LoVo (cell line): ENCODE measurements around the gene RIOX2.
"Not testable (repeated sequence)": the region's sequence is repeated elsewhere in the genome, so short reads cannot be mapped to it uniquely, and the experiment has no call there.

Experiments
- DNase-seq: peaks from one replicate; pipeline ENCODE4 v3.0.0-alpha.2; 2016; ENCODE audit warnings: low spot score

RIOX2 gene

DNA sequence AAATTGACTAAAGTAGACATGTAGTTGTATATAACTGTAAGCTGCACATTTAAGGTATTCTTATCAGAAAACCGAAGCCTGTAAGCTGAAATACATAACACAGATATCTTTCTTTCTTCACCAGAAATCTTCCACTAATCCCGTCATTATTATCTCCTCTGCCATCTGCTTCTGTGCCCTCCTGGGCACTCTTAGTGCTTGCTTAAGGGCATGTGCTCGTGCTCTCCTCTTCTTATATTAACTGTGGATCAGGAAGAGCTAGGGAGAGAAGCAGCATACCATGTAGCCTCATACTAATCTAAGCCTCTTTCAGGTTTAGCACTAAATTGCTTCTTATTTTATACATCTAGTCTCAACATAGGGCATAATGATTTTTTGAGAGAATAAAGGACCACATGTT is 60.8 kb downstream of the RIOX2 start:
- no peak for DNase-seq

DNA sequence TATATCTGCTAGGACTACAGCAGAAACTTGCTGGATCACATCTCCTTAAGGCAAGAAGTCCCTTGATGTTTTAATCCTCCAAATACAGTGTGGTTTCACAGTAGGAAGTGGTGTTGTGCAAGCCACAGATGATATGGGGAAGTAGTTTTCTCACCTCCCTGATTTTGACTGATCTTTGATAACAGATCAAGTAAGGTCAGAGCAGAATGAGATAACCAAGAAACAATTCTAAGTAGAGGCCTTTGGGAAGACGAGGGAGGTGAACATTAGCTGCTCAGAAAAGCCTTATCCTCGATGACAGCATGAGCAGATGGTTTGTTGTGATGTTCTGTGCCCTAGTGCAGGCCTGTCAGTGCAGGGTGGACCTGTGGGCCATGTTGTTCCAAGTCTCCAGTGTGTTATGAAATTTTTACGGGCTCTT is 61.3 kb downstream of the RIOX2 start:
- DNase-seq = no peak

GRCh38 chr3:97910236-97910831 is 61.9 kb downstream of the RIOX2 start:
- not testable (repeated sequence) for DNase-seq

- not testable (repeated sequence) for DNase-seq
These were observed 62.4 kb downstream of the RIOX2 start for GRCh38 chr3:97909830-97910229.

DNA sequence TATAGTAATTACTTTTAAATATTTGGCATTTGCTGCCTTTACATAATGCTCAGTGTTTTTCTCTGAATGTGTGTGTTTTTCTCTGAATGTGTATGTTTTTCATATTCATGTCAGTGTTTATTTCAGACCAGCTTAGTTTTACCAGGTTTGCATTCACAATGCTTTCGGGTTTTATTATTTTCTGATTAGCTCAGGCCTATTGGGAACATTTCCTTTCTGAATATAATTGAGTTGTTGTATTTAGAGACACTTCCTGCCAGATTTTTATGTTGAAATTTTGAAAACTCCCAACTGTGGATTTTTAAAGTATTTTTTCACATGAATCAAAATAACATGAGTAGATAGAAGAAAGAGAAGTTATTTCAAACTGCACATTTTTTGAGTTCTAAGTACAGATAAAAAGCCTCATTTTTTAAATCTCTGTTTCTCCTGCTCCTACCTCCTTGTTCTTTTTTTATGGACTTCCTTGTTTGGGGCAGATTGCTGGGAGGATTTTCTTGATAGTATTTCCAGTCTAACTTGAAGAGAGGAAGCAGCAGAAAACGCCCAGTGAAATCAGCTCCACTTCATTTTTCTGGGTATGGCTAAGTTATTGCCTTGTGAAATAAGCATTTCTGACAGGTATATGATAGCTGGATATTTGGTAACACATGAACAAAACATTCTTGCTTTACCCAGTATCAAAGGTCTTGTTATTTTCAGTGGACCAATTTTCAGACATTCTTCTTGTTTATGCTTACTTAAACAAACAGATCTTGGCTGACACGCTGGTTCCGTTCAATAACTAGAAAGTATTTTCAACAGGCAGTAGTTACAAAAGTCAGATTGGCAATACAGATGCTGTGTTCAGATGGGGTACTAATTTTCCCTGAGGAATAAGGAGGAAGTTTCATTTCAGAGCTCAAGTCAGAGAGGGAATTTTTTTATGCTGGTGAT is 70.7 kb downstream of the RIOX2 start:
- no peak for DNase-seq

DNA sequence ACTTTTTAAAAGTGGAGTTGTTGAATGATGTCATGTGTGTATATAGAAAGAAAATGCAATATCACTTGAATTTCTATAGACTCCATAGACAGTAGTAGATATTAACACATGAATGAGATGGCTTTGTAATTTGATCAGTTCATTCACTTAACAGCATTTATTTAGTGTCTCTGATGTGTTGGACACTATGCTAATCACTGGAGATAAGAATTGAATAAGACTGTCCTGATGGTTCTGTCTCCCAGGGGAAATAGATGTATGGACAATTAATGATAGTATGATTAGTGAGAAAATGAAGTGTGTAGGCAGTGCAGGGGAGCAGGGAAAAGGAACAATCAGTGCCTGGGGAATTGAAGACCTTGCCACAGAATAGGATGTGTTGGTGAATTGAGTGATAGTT is 72.9 kb downstream of the RIOX2 start:
- DNase-seq = no peak

GRCh38 chr3:97896547-97896946 is 75.7 kb downstream of the RIOX2 start:
- no peak for DNase-seq

- no peak for DNase-seq
These were observed 76.1 kb downstream of the RIOX2 start for GRCh38 chr3:97896129-97896528.

DNA sequence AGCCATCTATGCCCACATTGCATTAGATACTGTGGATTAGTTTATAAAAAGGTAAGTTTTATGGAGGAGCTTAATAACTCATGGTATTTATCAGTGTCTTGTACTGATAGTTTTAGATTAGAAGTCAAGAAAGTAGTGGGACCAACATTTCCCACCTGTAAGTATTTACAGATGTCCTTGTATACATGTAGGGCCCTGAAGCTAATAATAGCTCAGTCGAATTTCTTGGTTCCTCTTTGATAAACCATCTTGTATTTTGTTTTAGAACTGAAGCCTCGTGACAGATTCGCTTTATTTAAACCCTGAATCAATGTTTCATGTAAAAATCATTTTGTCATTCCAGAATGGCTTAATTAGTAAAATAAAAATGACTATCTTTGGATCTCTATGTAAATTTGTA is 77.0 kb downstream of the RIOX2 start:
- no peak for DNase-seq

DNA sequence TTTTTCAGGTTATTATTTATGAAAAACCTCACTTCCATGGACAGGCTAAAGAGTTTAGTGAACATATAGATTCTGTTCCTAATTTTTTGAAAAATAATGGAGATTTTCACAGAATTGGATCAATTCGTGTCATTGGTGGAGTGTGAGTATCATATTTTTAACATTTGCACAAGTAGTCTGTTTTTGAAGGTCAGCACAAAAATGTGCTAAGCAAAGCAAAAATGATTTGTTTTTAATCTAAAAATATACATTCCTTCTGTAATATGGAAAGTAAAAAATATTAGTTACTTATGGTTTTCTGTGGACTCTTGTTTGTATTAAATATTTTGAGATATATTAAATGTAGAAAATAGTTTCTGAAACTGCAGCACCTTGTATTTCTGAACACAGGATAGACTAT is 79.4 kb downstream of the RIOX2 start:
- no peak for DNase-seq
